RKO (cell line): ENCODE data around the gene CPSF4.

Source experiments
- DNase-seq: peaks from one replicate; pipeline ENCODE4 v3.0.0-alpha.2; 2016; ENCODE audit warnings: low spot score

Gene CPSF4

DNA sequence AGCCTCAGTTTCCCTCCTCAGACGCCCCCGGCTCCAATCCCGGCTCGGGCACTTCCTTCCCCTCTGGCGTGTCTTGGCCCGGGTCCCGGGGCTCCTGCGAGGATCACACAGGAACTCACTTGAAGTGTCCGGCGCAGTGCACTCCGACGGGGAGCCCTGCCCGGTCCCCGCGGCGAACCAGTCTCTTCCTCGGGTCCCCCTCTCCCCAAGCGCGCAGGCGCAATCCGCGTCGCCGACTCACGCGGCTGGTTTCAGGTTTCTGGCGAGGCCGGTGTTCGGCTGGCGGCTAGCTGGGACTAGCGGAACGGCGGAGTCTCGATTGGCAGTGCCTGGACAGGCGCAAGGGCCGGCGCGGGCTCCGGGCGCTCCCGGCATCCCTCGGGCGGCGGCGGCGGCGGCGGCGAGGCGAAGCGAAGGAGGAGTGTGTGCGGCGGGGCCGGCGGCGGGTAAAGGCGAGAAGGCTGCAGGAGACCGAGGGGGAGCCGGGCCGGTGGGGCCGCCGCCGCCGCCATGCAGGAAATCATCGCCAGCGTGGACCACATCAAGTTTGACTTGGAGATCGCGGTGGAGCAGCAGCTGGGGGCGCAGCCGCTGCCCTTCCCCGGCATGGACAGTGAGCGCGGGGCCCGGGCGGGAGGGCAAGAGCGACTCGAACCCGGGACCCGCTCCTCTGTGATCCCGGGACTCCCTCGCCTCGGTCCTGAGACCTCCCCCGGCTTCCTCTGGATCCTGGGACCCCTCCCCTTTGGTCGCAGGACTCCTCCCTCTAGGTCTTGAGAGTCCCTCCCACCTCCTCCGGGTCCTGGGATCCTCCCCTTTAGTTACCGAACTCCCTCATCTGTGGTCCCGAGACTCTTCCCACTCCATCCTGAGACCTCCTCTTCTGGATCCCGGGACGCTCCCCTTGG, at the start of gene CPSF4, which contains the start of gene PTCD1:
CPSF4 (plus strand) TSS at position 371 of the 908 bp plus-strand sequence; CDS start at position 511, 140 bp downstream.
PTCD1 (minus strand) TSS at position 226 of the 908 bp plus-strand sequence. CDS start 3,556 bp downstream, outside the sequence.
- DNase-seq: peak; percentile 99

- no peak for DNase-seq
Observed at GRCh38 chr7:99389772-99390171, 49.0 kb upstream of the CPSF4 start.

DNA sequence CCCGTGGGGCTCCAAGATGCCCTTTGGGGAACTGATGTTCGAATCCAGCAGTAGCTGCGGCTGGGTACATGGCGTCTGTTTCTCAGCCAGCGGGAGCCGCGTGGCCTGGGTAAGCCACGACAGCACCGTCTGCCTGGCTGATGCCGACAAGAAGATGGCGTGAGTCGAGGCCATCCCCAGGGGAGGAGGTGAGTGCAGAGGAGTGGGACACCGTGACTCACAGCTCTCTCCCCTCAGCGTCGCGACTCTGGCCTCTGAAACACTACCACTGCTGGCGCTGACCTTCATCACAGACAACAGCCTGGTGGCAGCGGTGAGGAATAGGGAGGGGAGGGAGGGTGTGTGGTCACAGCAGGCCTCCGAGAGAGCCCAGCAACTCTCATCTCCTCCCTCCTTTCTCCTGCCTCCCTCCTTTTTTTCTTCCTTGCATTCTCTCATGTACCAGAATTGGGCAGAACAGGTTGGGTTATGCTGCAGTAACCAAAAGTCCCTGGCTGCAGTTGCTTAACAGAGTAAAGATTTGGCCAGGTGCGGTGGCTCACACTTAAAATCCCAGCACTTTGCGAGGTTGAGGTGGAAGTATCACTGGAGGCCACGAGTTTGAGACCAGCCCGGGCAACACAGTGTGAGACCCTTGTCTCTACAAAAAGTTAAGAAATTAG, 47.7 kb upstream of the CPSF4 start:
- no peak for DNase-seq

GRCh38 chr7:99392046-99392445, 46.7 kb upstream of the CPSF4 start:
- DNase-seq: no peak

- DNase-seq: no peak
Observed at GRCh38 chr7:99392659-99393354, 45.9 kb upstream of the CPSF4 start.

GRCh38 chr7:99393355-99394187, 45.2 kb upstream of the CPSF4 start:
- no peak for DNase-seq

GRCh38 chr7:99394188-99394502, 44.6 kb upstream of the CPSF4 start:
- DNase-seq: no peak

DNA sequence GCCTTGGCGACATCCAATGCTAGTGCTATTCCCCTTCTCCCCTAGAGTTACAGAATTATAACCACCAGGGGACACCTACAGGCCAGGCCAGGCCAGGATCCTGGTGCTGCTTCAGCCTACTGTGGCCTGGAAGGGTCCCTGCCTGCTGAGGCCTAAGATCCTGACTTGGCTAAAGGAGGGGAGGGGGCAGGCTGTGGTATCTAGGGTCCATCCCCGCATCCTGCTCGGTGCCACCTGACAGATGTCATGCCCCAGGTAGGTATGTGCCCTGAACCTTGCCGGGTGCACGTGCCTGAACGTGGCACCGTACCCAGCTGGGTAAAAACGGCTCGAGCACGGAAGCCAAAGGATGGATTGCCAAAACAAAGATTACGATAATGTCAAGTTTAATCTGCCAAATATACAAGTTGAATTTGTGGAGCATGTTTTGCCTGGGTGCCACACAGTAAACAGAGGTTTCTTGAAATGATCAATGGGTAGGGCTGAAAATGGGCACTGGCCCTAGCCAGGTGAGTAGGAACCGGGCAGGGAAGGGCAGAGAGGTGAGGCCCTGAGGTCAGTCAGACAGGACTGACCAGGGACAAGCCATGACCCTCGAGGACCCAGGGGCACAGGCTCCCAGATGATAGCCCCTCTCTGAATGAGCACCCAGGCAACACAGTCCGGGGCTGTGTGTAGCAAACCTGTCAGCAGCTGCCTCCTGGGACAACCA, 43.0 kb upstream of the CPSF4 start:
- no peak for DNase-seq

DNA sequence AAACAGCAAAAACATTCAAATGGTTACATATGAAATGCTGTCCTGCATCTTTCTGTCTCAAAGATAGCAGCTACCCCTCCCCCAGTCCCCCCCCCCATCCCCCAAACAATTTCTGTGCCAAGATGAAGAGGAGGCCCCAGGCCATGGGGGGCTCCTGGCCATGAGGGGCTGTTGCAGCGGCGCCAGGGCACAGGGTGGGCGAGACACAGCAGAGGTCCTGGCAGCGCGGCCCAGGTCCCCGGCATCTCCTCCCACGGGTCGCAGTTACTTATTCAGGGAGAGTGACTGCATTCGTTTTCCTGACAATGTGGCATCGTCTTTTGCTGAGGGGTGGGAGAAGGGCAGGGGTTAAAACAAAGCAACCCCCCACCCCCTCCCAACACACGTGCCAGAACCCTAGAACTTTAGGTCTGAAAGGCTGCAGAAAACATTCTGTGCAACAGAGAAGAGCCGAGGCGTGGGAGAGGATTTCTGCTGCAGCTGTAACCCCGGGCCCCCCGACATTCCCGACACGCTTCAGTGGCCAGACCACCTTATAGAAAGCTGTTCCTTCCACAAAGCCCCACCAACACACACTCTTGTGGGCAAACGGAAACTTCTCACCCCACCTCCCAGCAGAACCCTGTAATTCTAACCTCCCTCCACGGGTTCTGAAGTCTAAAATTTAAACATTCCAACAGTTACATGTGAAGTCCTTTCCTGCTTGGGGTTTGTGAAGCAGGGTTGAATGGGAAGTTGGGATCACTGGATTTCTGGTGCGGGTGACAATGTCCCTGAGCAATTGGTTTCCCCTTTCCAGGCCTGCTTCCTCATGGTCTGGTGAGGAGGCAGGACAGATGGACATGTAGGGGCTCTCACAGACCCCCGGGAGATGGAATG, 42.1 kb upstream of the CPSF4 start:
- DNase-seq: no peak

DNA sequence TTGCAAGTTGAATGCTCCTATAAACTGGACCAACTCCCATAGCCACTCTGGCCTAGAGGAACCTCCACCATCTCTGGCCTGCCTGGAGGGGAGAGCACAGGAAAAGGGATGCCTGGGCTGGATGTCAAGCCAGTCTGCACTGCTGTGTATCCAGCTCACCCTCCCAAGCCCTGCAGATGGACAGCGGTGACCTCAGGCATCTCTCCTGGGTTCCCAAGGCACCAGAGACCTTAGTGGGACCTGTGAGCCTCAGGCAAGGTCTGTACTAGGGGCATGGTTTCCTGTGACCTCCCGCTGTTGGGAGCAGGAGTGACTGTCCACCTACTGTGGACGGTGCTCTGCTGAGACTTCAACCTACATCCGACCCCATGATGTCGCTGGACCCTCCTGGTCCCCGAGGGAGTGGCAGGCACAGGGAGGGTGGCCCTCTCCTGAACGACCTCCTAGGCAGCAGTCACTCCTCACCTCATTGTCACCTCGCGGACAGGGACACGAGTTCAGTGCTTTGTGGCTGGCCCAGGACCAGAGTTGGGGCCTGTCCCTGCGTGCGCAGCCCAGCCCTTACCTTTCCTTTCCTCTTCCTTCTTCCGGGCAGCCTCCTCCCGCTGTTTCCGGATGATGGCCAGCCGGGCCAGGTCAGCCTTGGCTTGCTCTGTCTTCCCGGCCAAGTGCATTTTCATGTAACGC, 41.3 kb upstream of the CPSF4 start:
- DNase-seq: no peak

- DNase-seq: no peak
Observed at GRCh38 chr7:99398891-99399445, 39.8 kb upstream of the CPSF4 start.

- no peak for DNase-seq
Observed at GRCh38 chr7:99399597-99399996, 39.1 kb upstream of the CPSF4 start.

GRCh38 chr7:99402854-99403253, 35.9 kb upstream of the CPSF4 start:
- no peak for DNase-seq

- DNase-seq: no peak
Observed at GRCh38 chr7:99403764-99404163, 35.0 kb upstream of the CPSF4 start.

- DNase-seq: peak; percentile 50
Observed at GRCh38 chr7:99404235-99404976, 34.3 kb upstream of the CPSF4 start.

DNA sequence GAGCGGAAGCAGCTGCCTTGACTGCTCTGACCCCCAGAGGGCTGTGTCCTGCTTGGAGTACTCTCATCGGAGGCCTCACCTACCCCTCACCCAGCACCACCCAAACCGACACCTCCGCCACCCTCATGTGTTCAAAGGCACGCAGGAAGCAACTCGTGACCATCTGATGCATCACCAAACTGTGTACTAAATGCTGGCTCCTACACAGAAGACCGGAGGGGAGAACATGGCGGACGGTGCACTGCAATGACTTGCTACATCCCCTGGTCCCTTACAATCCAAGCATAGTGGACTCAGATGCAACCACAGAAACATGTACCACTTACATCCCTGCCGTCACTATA, 33.8 kb upstream of the CPSF4 start:
- DNase-seq: no peak

DNA sequence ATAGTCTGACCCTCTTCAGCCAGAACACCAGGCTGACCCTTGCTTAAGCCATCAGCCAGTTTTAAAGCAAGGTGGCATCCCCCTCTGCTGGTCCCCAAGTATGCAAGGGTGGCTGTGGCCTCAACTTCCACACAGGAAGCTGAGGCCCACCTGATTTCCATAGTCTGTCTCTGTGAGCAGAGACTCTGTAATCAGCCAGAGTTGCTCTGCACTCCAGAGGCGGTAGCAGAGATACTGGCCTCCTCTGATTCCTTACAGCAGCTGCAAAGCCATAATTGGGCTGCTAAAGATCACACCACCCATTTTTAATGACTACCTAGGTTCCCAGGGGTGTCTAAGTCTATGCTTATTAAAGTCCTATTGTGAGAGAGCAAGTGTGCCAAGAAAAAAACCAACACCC, 32.2 kb upstream of the CPSF4 start:
- DNase-seq: peak; percentile 55

- peak; percentile 91 for DNase-seq
Observed at GRCh38 chr7:99407872-99408378, 30.8 kb upstream of the CPSF4 start.
